MG63 (cell line): ENCODE results near the gene TAF3. TPM values are rescaled to one million over a fixed set of nuclear protein-coding genes. Genes with fewer than 3 reads are reported as not detected.

ENCODE experiments used
- DNase-seq: peaks from one replicate; pipeline ENCODE4 v3.0.0-alpha.2; 2020
- H3K27me3 ChIP-seq: fragments of 250-450 bp; sonication (Bioruptor Pico); 2 replicates; pipeline ENCODE4 v1.5.1; 2020; ENCODE audit warnings: mild to moderate bottlenecking, moderate library complexity
- H3K36me3 ChIP-seq: fragments of 250-450 bp; sonication (Bioruptor Pico); 2 replicates; pipeline ENCODE4 v1.5.1; 2020; ENCODE audit warnings: mild to moderate bottlenecking, moderate library complexity
- H3K4me3 ChIP-seq: fragments of 250-450 bp; sonication (Bioruptor Pico); 2 replicates; pipeline ENCODE4 v1.5.1; 2020; ENCODE audit warnings: mild to moderate bottlenecking, moderate library complexity
- H3K9me3 ChIP-seq: fragments of 250-450 bp; sonication (Bioruptor Pico); 2 replicates; pipeline ENCODE4 v1.5.1; 2020; ENCODE audit warnings: mild to moderate bottlenecking, moderate library complexity
- total RNA-seq: library from RNA; depleted of rRNA; stranded (reverse); fragments of >200 nt; shearing (Covaris generic); gene quantifications from 2 replicates; pipeline ENCODE4 v1.2.3, GENCODE V29; 2014; ENCODE audit warnings: low replicate concordance

Gene TAF3
- total RNA-seq, 1 experiment from 2014 or later = 0.92 TPM

DNA sequence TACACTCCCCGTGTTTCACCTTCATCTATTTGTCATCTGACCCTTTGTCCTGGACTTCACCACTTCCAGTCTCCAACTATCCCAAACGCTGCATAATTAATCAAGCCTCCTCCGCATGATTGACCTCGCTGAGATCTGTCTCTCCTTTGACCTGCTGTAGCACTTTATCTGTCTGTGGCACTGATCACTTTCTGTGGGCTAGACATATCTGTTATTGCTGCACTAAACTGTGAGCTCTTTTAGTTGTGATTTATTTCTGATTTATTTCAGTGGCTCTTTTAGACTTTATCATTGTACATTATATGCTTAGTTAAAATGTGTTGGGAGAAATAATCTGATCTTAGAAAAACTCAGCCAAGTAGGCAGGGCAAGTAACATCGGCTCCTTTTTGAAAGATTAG is 144.3 kb downstream of the TAF3 start:
- Histone ChIP-seq H3K36me3 (peaks cover 6% of the 10 kb centered on the region; the same call in 1 of the 2 replicates), H3K4me3 (no peak overlapping the region), H3K27me3 (no peaks in the 10 kb centered on the region), H3K9me3 (no peaks in the 10 kb centered on the region)
- DNase-seq = no peak

DNA sequence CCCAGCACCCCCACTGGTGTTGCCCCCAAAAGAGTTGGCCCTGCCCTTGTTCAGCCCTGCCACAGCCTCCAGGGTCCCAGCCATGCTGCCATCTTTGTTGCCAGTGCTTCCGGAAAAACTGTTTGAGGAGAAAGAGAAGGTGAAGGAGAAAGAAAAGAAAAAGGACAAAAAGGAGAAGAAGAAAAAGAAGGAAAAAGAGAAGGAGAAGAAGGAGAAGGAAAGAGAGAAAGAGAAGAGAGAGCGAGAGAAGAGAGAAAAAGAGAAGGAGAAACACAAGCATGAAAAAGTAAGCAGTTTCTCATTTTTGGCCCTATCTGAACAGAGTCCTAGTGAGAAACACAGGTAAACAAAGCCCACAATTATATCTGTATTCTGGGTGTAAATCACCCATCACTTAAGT is 147.2 kb downstream of the TAF3 start:
- no peaks in the 10 kb centered on the region for H3K9me3 ChIP-seq
- H3K27me3 ChIP-seq = no peaks in the 10 kb centered on the region
- no peak for DNase-seq
- H3K36me3 ChIP-seq = peaks cover 6% of the 10 kb centered on the region; the same call in 1 of the 2 replicates
- H3K4me3 ChIP-seq = no peak overlapping the region

DNA sequence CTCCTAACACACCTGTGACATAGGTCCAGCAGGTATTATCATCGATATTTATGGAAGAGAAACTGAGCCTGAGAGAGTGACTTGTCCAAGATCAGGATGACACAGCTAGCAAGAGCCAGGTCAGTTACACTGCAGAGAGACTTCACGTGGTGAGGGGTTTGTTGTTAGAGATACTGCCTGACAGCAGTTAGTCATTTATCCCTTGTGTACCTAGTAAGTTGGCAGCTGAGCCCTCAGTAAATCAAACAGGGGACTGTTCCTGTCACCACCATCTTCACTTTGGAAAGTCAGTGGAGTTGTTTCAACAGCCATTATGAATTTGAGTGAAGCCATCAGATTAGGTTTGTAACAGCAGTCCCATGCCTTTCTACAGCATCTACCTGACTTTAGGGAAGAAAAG is 148.7 kb downstream of the TAF3 start:
- DNase-seq = no peak
- Histone ChIP-seq H3K27me3 (no peaks in the 10 kb centered on the region), H3K9me3 (no peaks in the 10 kb centered on the region), H3K4me3 (no peak overlapping the region), H3K36me3 (peaks cover 6% of the 10 kb centered on the region; the same call in 1 of the 2 replicates)

DNA sequence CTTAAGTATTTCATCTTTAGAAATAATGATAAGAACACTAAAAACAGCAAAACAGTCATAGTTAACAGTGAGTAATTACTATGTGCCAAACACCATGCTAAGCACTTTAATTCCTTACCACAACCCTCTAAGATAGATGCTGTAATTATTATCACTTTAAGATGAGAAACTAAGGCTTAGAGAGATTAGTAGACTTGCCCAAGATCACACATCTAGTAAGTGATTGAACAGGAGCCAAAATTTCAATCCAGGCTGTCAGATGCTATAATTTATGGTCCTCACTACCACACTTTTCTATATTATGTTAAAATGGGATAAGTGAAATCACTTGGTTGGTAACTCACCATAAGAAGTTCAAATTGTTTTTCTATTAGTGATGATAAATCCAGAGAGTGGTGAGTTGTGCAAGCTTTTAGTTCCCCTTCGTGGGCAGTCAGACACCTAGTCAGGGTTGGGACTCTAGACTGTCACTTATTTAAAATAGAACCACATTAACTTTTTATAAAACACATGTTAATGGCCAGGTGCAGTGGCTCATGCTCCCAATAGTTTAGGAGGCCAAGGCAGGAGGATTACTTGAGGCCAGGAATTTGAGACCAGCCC is 150.3 kb downstream of the TAF3 start:
- Histone ChIP-seq H3K4me3 (no peak overlapping the region), H3K27me3 (no peaks in the 10 kb centered on the region), H3K36me3 (peaks cover 6% of the 10 kb centered on the region; the same call in 1 of the 2 replicates), H3K9me3 (no peaks in the 10 kb centered on the region)
- no peak for DNase-seq

DNA sequence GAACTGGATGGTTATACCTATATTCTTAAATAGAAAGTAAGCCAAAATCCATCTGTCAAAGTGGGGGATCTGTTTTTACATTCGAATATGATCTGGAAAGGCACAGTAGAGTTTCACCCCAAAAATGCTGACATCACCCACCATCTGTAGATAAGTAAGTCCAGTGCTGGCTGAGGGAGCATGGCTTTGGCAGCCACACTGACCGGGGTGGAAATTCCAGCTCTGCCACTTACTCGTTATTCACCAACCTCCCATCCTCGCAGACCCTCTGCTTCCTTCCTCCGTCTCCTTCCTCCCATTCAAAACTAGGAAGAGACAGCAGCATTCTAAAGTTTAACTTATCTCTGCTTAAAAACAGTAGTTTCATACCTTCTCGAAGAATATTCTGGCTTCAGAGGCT is 151.3 kb downstream of the TAF3 start:
- Histone ChIP-seq H3K36me3 (peaks cover 5% of the 10 kb centered on the region; the same call in 1 of the 2 replicates), H3K27me3 (no peaks in the 10 kb centered on the region), H3K9me3 (no peaks in the 10 kb centered on the region), H3K4me3 (no peak overlapping the region)
- DNase-seq = no peak

DNA sequence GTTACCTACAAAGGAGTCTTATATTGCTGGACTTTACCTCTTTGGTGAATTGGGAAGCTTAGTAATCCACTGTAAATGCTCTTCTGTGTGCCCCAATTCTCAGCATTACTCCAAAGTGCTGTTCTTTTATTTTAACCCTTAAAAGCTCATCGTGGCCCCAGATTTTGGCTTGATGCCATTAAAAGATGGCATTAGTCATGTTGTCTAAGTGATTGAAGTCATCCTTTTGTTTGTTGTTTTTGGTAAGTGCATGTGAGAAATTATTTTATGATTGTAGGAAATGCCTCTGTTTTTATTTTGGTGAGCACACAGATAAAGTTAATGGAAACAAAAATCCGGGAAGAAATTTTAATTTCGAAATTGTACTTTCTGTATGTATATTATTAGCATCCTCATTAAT is 153.6 kb downstream of the TAF3 start:
- DNase-seq = no peak
- Histone ChIP-seq H3K4me3 (no peak overlapping the region), H3K36me3 (no peaks in the 10 kb centered on the region), H3K27me3 (no peaks in the 10 kb centered on the region), H3K9me3 (no peaks in the 10 kb centered on the region)

DNA sequence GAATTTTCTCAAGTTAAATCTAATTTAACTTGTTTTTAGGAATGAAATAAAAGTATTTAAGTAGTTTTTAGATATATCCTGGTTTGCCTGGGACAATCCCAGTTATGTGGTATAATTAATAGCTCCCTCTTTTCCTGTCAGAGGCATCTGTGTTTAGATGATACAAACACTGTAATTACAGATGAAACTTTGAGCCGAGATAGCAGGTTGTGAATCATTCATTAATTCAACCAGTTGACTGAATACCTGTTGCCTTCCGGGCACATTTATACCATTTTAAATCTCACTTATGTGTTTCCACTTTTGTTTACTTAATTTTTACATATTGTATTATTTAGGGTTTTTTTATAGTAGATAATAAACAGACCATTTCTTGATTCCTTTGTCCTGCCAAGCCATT is 154.1 kb downstream of the TAF3 start:
- Histone ChIP-seq H3K4me3 (no peak overlapping the region), H3K36me3 (no peaks in the 10 kb centered on the region), H3K27me3 (no peaks in the 10 kb centered on the region), H3K9me3 (no peaks in the 10 kb centered on the region)
- DNase-seq = no peak

DNA sequence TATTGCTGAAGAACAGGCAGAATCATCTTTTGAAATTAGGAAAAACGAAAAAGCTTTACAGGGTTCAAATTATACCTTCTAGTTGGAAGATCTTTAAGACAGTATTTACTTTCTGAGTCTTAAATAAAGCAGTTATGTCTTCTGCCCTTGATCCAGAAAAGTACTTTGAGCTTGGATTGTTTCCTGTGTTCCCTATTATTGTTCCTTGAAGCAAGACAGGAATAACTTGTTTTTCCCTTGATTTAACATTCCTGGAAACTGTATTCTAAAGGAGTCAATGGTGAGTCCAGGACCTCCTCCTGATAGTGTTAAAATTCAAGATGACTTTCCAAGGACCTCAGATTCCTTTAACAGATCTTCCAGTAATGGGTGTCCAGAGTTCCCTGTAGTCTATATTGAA is 161.9 kb downstream of the TAF3 start:
- no peaks in the 10 kb centered on the region for H3K27me3 ChIP-seq
- no peak overlapping the region for H3K4me3 ChIP-seq
- no peaks in the 10 kb centered on the region for H3K9me3 ChIP-seq
- H3K36me3 ChIP-seq = no peaks in the 10 kb centered on the region
- DNase-seq = no peak

DNA sequence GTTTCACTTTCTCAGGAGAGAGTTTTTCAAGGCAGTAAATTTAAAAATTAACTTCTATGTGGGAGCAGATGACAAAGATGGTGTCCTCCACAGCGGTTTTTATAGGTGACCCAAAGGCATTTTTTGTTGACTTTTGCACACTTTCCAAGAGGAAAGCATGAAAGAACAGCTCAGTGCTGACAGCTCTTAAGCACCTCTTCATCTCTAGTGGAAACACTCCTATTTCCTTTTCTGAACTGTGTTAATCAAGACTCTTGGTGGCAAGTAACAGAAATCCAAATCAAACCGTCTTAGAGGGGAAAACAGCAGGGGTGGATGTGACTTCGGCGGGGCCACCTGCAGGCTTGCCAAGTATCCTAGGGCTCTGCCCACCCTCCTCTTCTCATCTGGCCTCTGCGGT is 164.4 kb downstream of the TAF3 start:
- DNase-seq = no peak
- H3K4me3 ChIP-seq = no peak overlapping the region
- H3K27me3 ChIP-seq = no peaks in the 10 kb centered on the region
- H3K9me3 ChIP-seq = no peaks in the 10 kb centered on the region
- no peaks in the 10 kb centered on the region for H3K36me3 ChIP-seq

DNA sequence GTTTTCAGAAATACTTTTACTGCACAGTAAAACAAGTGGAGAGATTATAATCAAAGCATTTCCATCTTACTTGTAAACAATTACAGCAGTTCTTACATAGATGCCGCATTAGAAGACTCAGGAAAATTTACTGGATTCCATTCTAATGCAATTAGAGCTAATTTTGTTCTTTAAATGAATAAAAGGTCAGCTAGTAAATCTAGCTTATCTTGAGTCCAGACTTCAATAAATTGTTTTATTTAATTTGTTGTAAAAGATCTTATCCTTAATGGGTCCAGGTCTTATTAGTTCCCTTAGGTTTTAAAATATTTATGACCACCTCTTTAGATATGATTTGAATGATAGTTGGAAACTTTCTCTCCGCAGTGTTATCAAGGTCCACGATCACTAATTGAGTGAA is 166.0 kb downstream of the TAF3 start:
- Histone ChIP-seq H3K9me3 (no peaks in the 10 kb centered on the region), H3K36me3 (no peaks in the 10 kb centered on the region; the same call in 1 of the 2 replicates), H3K4me3 (no peak overlapping the region), H3K27me3 (no peaks in the 10 kb centered on the region)
- DNase-seq = no peak

DNA sequence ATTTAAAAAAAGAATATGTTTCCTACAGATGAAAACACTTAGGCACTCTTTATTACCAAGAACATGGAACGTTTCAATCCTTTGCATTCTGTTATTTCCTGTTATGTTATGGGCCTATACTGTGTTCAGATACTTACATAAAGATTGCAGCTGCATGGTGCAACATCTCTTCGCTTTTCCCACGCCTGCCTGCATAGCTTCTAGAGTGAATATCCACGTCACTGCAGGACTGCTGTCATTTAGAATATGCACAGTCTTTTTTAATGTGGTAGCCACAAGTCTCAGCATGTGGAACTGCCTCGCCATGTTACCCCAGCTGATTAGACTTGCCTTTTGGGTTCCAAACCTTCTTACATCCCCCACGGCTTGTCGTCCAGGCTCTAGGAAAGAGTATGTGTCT is 166.6 kb downstream of the TAF3 start:
- H3K27me3 ChIP-seq = no peaks in the 10 kb centered on the region
- no peak overlapping the region for H3K4me3 ChIP-seq
- DNase-seq = no peak
- no peaks in the 10 kb centered on the region; the same call in 1 of the 2 replicates for H3K36me3 ChIP-seq
- H3K9me3 ChIP-seq = no peaks in the 10 kb centered on the region

DNA sequence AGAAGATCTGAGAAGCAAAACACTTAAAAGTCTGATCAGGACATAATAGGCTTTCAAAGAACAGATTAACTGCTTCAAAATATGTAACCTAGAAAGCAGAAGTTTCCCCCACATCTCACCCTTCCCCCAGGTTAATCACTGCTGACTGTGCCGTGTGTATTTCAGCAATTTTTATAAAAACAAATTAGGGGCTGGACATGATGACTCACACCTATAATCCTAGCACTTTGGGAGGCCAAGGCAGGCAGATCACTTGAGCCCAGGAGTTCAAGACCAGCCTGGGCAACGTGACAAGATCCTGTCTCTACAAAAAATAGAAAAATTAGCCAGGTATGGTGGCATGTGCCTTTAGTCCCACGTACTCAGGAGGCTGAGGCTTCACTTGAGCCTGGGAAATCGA is 168.5 kb downstream of the TAF3 start:
- peak; percentile 28 for DNase-seq
- no peak overlapping the region for H3K4me3 ChIP-seq
- H3K27me3 ChIP-seq = no peaks in the 10 kb centered on the region
- H3K9me3 ChIP-seq = no peaks in the 10 kb centered on the region
- H3K36me3 ChIP-seq = no peaks in the 10 kb centered on the region; the same call in 1 of the 2 replicates

DNA sequence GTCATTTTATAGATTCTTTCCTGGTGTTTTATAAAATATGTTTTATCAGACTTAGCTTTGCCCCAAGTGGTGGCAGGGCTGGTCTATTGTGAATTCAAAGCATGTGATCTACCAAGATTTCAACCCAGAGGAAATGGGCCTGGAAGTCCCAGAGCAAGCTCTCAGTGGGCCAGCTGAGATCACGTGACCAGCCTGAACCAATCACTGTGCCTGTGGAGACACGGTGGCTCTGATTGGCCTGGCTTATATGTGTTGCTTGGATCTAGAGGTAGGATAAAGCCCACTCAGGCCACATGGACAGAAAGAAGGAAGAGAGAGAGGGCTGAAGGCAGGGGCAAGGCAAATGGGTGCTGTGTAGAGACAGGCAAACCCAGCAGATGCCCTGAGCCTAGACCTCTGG is 170.7 kb downstream of the TAF3 start:
- H3K9me3 ChIP-seq = no peaks in the 10 kb centered on the region
- no peaks in the 10 kb centered on the region; the same call in 1 of the 2 replicates for H3K36me3 ChIP-seq
- H3K27me3 ChIP-seq = no peaks in the 10 kb centered on the region
- no peak overlapping the region for H3K4me3 ChIP-seq
- DNase-seq = peak; percentile 11

DNA sequence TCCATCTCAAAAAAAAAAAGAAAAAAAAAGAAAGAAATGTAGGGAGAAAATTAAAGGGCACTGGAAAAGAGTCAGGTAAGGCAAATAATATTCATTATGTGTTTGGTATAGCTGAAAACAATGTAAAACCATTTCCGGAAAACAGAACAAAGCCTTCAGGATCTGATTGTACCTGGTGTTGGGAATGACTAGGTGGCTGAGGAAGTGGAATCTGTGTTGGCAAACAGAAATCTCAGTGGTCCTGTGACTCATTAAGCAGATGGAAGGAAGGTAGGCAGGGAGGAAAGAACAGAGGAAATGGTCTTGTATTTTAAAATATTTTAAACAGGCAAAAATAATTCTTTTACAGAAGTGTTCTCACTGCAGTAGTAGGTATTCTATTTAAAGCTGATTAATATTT is 180.5 kb downstream of the TAF3 start:
- no peak for DNase-seq
- H3K4me3 ChIP-seq = no peak overlapping the region
- peaks cover 4% of the 10 kb centered on the region for H3K9me3 ChIP-seq
- no peaks in the 10 kb centered on the region for H3K36me3 ChIP-seq
- no peaks in the 10 kb centered on the region for H3K27me3 ChIP-seq

DNA sequence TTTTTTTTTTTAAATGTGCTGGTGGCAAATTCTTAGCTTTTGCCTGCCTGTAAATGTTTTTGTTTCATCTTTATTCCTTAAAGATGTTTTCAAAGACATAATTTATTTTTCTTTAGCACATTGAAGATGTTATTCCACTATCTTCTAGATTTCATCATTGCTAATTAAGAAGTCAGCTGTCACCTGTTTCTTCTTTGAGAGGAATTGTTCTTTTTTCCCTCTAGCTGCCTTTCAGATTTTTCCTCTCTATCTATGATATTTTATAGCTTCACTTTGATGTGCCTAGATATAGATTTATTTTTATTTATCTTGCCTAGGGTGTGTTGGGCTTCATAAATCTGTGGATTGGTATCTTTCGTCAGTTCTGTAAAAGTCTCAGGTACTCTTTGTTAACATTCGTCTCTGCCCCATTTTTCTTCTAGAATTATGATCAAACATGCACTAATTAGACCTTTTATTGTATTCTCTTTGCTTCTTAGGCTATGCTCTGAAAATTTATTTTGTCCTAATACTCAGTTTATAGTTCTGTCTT is 186.2 kb downstream of the TAF3 start:
- H3K36me3 ChIP-seq = no peaks in the 10 kb centered on the region
- no peak for DNase-seq
- peaks cover 15% of the 10 kb centered on the region for H3K9me3 ChIP-seq
- no peaks in the 10 kb centered on the region for H3K27me3 ChIP-seq
- no peak overlapping the region for H3K4me3 ChIP-seq

DNA sequence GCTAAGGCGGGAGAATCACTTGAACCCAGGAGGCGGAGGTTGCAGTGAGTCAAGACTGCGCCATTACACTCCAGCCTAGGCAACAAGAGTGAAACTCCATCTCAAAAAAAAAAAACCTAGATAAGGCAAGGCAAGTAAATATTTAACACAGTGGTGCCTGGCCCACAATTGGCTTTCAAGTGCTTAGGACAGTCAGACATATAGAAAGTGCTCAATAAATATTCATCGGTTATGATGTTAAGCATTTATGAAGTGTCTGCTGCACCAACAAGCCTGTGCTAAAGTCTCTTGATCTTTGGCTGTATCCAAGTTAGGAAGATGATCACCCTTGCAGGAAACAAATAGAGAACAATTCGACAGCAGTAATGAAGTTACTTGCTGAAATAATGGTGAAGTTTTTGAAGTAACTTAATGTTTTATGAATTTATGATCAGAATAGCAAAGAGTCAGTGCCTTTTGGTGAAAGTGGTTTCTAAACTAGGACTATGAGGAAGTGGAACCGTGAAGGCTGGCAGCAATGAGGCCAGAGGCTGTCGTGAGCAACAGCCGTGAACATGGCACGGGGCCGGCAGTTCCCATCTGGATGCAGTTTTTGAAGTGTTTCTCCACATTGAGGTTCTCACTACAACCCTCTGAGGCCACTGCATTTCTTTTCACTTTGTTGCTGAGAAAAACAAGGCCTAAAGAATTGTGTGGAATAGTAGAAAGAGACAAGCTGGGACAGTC is 188.1 kb downstream of the TAF3 start:
- Histone ChIP-seq H3K9me3 (peaks cover 15% of the 10 kb centered on the region), H3K4me3 (no peak overlapping the region), H3K36me3 (no peaks in the 10 kb centered on the region), H3K27me3 (no peaks in the 10 kb centered on the region)
- no peak for DNase-seq

DNA sequence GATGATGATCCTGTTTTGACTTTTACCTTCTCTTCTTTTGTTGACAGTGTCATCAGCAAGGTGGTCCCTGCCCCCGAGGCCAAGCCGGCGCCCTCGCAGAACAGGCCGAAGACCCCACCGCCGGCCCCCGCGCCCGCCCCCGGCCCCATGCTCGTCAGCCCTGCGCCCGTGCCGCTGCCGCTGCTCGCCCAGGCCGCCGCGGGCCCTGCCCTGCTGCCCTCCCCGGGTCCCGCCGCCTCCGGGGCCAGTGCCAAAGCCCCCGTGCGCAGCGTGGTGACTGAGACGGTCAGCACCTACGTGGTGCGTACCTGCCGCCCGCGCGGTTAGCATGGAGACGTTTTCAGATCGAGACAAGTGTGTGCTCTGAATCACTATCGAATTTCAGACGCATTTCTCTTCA is 190.7 kb downstream of the TAF3 start:
- DNase-seq = no peak
- H3K36me3 ChIP-seq = no peaks in the 10 kb centered on the region
- no peak overlapping the region for H3K4me3 ChIP-seq
- H3K9me3 ChIP-seq = peaks cover 10% of the 10 kb centered on the region
- H3K27me3 ChIP-seq = no peaks in the 10 kb centered on the region

DNA sequence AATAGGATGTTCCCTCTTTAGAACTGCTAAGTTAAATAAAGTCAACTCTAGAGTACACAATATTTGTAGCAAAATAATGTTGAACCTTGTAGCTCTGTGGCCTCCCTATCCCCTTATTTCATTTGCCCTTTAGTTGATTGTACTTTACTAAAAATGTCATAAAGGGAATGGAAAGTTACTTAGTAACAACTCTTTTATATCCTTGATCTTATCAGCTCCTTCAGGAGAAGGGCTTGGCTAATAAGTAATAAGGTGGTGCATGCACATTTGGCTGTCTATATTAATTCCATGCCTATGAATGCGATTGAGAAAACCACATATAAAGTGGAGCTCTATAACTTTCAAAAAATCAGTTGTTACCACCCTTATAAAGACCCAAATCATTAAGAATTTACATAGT is 194.7 kb downstream of the TAF3 start:
- no peak for DNase-seq
- Histone ChIP-seq H3K36me3 (no peaks in the 10 kb centered on the region; the same call in none of the 2 replicates), H3K9me3 (no peaks in the 10 kb centered on the region), H3K4me3 (no peak overlapping the region), H3K27me3 (no peaks in the 10 kb centered on the region)
